OCI-LY1 (cell line): ENCODE results near the gene CCDC146.
"Not testable (repeated sequence)": the region's sequence is repeated elsewhere in the genome, so short reads cannot be mapped to it uniquely, and the experiment has no call there.

Experiments
- H2AFZ ChIP-seq: fragments of 200-600 bp; sonication (generic), shearing (Covaris generic); 2 replicates; pipeline ENCODE4 v1.6.0; 2014; ENCODE audit warnings: antibody characterized with exemption, mild to moderate bottlenecking, low read length
- H3F3A ChIP-seq: fragments of 200-600 bp; sonication (generic), shearing (Covaris generic); 2 replicates; pipeline ENCODE4 v1.6.0; 2014; ENCODE audit warnings: mild to moderate bottlenecking, antibody characterized with exemption, low read length, moderate library complexity; ENCODE audit not compliant: insufficient read depth
- H3K27ac ChIP-seq: fragments of 200-600 bp; sonication (generic); 2 replicates; pipeline ENCODE4 v1.5.1; 2014; ENCODE audit warnings: low read length, mixed run types, mild to moderate bottlenecking, low read depth; ENCODE audit not compliant: poor library complexity, severe bottlenecking
- H3K27me3 ChIP-seq: fragments of 200-600 bp; sonication (generic); 2 replicates; pipeline ENCODE4 v1.6.0; 2014; ENCODE audit warnings: antibody characterized with exemption, mild to moderate bottlenecking, low read length, moderate library complexity; ENCODE audit not compliant: insufficient read depth
- H3K36me3 ChIP-seq: fragments of 200-600 bp; sonication (generic); 2 replicates; pipeline ENCODE4 v1.6.1; 2014; ENCODE audit warnings: mild to moderate bottlenecking, antibody characterized with exemption, low read length, moderate library complexity, mixed read lengths; ENCODE audit not compliant: insufficient read depth
- H3K4me1 ChIP-seq: fragments of 200-600 bp; sonication (generic); 2 replicates; pipeline ENCODE4 v1.5.1; 2014; ENCODE audit warnings: mild to moderate bottlenecking, low read length, moderate library complexity; ENCODE audit not compliant: insufficient read depth, severe bottlenecking
- H3K4me2 ChIP-seq: fragments of 200-600 bp; sonication (generic), shearing (Covaris generic); 2 replicates; pipeline ENCODE4 v1.6.1; 2014; ENCODE audit warnings: low read length
- H3K4me3 ChIP-seq: fragments of 200-600 bp; sonication (generic); 2 replicates; pipeline ENCODE4 v1.5.1; 2014; ENCODE audit warnings: low read length, low read depth, mild to moderate bottlenecking, mixed read lengths; ENCODE audit not compliant: poor library complexity, severe bottlenecking
- H3K79me2 ChIP-seq: fragments of 200-600 bp; shearing (Covaris generic); 2 replicates; pipeline ENCODE4 v1.6.1; 2016; ENCODE audit warnings: mixed run types, low read length, mixed read lengths; ENCODE audit not compliant: insufficient read depth
- H3K9ac ChIP-seq: fragments of 200-600 bp; sonication (generic), shearing (Covaris generic); 2 replicates; pipeline ENCODE4 v1.6.1; 2014; ENCODE audit warnings: mild to moderate bottlenecking, low read length, mixed read lengths
- H3K9me2 ChIP-seq: fragments of 200-600 bp; sonication (generic), shearing (Covaris generic); 2 replicates; pipeline ENCODE4 v1.6.1; 2014; ENCODE audit warnings: low read depth, mild to moderate bottlenecking, low read length, mixed read lengths
- H3K9me3 ChIP-seq: fragments of 200-600 bp; shearing (Covaris generic); 2 replicates; pipeline ENCODE4 v1.6.1; 2014; ENCODE audit warnings: low read length, mixed read lengths
- H4K20me1 ChIP-seq: fragments of 200-600 bp; sonication (generic), shearing (Covaris generic); 2 replicates; pipeline ENCODE4 v1.6.0; 2016; ENCODE audit warnings: mild to moderate bottlenecking, low read length; ENCODE audit not compliant: insufficient read depth

The CCDC146 gene

DNA sequence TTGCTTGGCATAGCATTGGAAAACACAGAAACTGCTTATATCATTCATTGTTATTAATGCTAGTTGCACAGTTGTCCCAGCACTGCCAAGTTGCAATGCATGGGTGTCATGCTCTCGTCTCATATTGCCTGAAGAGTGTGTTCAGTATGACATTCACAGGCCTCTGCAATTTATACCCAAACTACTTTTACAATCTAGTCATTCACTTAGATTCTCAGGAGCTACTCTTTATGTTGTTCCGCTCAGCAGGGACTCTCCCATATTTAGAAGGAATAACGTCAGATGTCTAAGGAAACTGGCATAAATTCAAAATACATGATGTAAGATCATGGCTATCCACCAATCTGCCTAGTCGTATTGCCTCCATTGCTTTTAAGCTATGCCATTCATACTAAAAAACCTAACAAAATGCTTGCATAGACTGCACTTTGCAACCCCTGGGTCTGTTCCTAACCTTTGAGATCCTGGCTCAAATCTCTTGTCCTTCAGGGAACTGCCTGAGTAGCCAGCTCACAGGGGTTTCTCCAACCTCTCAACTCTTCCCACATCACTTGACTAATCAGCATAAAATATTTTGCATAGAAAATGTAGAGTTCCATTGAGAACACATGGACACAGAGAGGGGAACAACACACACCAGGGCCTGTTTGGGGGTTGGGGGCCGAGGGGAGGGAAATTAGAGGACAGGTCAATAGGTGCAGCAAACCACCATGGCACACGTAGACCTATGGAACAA lies 50.2 kb downstream of the CCDC146 start:
- H2AFZ ChIP-seq, H3K4me2 ChIP-seq, H3K36me3 ChIP-seq, H3K9me3 ChIP-seq, H3K4me1 ChIP-seq, H3K4me3 ChIP-seq, H3K27me3 ChIP-seq, H4K20me1 ChIP-seq, H3K27ac ChIP-seq, H3K9me2 ChIP-seq, H3K9ac ChIP-seq, H3F3A ChIP-seq, H3K79me2 ChIP-seq: not testable (repeated sequence)

GRCh38 chr7:77174418-77174817 lies 52.0 kb downstream of the CCDC146 start:
- H3K9ac ChIP-seq, H2AFZ ChIP-seq, H3F3A ChIP-seq, H3K9me2 ChIP-seq, H3K27me3 ChIP-seq, H3K4me2 ChIP-seq, H3K79me2 ChIP-seq, H3K4me1 ChIP-seq, H4K20me1 ChIP-seq, H3K36me3 ChIP-seq, H3K9me3 ChIP-seq, H3K4me3 ChIP-seq, H3K27ac ChIP-seq: not testable (repeated sequence)

DNA sequence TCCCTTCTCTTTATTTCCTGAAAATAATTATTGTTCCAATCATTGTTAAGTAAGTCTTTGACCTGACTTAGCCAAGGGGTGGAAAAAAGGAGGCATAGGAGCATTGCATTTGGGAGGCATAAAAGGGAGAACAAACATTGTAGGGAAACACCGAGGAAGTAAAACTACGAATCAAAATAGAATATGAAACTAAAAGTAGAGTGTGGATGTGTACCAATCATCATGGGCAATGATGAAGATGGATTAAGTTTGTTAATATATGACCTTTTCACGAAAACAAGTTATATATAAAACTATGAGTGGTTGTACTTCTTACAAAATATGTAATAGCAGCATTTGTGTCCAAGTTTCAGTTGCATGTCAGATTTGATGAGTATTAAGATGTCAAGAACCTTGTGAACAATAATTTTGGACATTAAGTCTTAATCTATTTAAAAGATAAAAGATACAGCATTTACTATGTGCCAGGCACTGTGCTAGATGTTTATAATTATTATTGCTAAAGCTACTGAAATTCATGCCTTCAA lies 52.9 kb downstream of the CCDC146 start:
- not testable (repeated sequence) for H3K9ac ChIP-seq, H3K4me3 ChIP-seq, H3K9me2 ChIP-seq, H4K20me1 ChIP-seq, H3K4me2 ChIP-seq, H3F3A ChIP-seq, H3K36me3 ChIP-seq, H3K4me1 ChIP-seq, H3K9me3 ChIP-seq, H3K27ac ChIP-seq, H2AFZ ChIP-seq, H3K27me3 ChIP-seq, H3K79me2 ChIP-seq

- H3K36me3 ChIP-seq, H3K79me2 ChIP-seq, H3K9me3 ChIP-seq, H3K27ac ChIP-seq, H4K20me1 ChIP-seq, H3F3A ChIP-seq, H3K4me3 ChIP-seq, H3K4me2 ChIP-seq, H2AFZ ChIP-seq, H3K27me3 ChIP-seq, H3K4me1 ChIP-seq, H3K9me2 ChIP-seq, H3K9ac ChIP-seq: not testable (repeated sequence)
These were observed 55.0 kb downstream of the CCDC146 start for GRCh38 chr7:77177321-77177904.

DNA sequence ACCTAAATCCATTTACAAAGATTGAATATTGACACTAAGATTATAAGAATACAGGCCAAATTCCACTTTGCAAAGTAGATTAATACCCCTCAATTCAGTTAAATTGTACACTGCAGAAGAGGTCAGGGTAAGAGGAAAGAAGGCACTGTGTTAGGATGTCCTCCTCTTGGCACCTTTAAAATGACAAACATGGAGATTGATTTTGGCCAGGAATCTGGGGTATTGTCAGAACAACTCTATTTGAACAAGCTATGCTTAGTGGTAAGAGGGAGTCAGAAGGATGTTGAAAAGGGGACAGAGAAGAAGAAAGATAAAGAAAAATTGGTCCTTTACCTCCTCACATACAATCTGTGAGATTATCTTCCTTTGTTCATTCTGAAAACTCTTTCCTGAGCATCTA lies 55.6 kb downstream of the CCDC146 start:
- H3K36me3 ChIP-seq, H3K4me1 ChIP-seq, H3K4me3 ChIP-seq, H3F3A ChIP-seq, H3K9me3 ChIP-seq, H3K9ac ChIP-seq, H3K9me2 ChIP-seq, H3K79me2 ChIP-seq, H3K27me3 ChIP-seq, H3K4me2 ChIP-seq, H3K27ac ChIP-seq, H4K20me1 ChIP-seq, H2AFZ ChIP-seq: not testable (repeated sequence)
